ENCODE measurements around the gene NHLRC4.
A peak's percentile ranks its signal among the peaks of the same experiment; 100 is the strongest.
"Not testable (repeated sequence)": the region's sequence is repeated elsewhere in the genome, so short reads cannot be mapped to it uniquely, and the experiment has no call there.

The NHLRC4 gene

DNA sequence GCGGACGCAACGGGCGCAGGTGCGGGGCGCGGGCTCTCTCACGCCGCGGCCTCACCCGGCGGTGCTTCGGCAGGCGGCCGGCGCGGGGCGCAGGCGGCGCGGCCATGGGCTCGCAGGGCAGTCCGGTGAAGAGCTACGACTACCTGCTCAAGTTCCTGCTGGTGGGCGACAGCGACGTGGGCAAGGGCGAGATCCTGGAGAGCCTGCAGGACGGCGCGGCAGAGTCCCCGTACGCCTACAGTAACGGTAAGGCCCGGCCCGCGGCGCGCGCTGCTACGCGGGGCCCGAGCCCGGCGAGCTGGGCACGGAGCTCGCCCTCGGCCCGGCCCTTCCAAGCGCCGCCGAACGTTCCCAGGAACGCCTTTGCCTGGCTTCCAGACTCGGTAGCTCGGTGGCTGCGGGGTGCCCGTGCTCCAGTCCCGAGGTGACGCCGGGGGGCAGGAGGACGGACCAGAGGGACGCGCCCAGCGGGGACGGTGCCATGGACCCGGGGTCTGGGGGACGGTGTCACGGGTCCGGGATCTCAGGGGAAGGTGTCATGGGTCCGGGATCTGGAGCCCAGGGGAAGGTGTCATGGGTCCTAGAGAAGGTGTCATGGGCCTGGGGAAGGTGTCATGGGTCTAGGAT, 23.5 kb downstream of the NHLRC4 start:
- peak; percentile 53 for DNase-seq
- in situ Hi-C loops (cut with HindIII; ENCODE audit: low pct_ligation_motif_present, low pct_unique_long_range_greater_than_20kb, low sequenced_read_pairs) = no loop called here

DNA sequence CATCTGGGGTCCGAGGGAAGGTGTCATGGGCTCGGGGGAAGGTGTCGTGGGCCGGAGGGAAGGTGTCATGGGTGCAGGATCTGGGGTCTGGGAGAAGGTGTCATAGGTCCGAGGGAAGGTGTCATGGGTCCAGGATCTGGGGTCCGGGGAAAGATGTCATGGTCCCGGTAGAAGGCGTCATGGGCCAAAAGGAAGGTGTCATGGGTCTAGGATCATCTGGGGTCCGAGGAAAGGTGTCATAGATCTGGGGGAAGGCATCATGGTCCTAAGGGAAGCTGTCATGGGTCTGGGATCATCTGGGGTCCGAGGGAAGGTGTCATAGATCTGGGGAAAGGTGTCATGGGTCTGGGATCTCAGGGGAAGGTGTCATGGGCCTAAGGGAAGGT, 24.0 kb downstream of the NHLRC4 start:
- no peak for DNase-seq
- in situ Hi-C loops (cut with HindIII; ENCODE audit: low pct_ligation_motif_present, low pct_unique_long_range_greater_than_20kb, low sequenced_read_pairs) = no loop called here

DNA sequence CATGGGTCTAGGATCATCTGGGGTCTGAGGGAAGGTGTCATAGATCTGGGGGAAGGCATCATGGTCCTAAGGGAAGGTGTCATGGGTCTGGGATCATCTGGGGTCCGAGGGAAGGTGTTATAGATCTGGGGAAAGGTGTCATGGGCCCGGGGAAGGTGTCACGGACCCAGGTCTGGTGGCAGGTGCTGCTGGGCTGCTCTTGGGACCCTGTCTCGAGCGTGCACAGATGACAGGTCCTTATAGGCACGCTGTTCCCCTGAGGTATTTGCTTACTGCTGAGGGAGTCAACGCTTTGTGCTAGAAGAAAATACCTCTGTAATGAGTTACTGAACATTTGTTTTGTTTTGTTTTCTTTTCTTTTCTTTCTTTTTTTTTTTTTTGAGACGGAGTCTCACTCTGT, 24.4 kb downstream of the NHLRC4 start:
- in situ Hi-C loops (cut with HindIII; ENCODE audit: low pct_ligation_motif_present, low pct_unique_long_range_greater_than_20kb, low sequenced_read_pairs) = no loop called here
- no peak for DNase-seq

DNA sequence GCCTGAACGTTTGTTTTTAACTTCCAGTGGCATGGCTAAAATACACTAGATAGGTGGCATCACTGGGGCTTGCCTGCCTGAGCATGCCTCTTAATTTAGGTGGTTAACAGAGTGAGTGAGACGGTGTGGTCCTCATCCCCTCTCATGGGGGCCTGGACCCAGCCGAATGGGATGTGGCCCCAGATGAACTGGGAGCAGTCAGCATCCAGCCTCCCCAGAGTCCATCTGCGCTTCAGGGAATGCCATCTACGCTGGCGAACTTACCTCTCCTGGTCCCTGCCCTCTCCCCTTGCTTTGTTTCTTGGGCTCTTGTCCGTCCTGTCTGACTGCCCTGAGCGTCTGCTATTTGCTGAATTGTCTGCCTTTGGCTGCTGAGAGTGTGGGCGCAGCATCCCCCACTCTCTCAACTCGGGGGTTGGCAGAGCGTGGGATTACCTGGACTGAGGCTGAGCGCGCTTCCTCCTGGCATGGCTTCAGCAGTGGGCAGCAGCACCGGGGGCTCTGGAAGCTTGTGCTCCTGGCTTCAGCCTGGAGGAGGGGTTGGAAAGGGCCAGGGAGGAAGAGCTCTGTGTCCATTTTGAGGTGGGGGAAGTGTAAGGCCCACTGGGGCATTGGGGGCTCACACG, 25.2 kb downstream of the NHLRC4 start:
- DNase-seq = no peak
- in situ Hi-C loops (cut with HindIII; ENCODE audit: low pct_ligation_motif_present, low pct_unique_long_range_greater_than_20kb, low sequenced_read_pairs) = no loop called here

DNA sequence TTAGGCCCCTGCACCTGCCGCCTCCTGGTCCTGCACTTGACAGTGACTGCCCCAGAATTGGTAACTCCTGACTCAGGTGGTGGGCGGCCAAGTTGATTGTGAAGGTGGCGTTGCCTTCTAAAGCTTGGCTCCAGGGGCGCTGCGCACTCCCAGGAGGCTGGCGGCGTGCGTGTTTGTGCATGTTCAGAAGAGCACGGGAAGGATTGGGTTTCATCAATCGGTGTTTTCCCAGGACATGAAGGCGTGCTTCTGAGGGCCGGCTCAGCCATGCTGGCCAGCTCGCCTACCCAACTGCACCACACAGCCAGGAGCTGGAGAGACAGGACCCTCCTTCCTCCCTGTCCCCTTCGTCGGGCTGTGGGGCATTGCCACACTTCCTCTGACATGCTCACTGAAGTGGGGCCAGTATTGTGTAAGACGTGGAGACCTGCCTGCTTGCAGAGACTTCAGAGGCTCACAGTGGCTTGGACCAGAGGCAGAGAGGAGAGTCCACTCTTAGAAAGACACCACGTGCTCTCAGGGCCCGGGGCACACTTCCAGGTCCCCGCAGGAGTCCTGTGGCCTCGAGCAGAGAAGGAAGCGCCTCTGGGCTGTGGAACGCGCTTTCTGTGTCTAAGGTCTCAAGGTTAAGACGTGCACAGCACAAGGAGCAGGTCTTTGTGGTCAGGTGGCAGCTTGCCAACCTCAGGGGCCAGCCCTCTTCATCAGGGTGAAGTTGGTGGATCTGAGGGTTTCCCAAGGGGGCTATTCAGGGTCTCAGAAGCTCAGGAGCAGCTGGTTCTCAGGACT, 25.9 kb downstream of the NHLRC4 start:
- in situ Hi-C loops (cut with HindIII; ENCODE audit: low pct_ligation_motif_present, low pct_unique_long_range_greater_than_20kb, low sequenced_read_pairs) = no loop called here
- no peak for DNase-seq

DNA sequence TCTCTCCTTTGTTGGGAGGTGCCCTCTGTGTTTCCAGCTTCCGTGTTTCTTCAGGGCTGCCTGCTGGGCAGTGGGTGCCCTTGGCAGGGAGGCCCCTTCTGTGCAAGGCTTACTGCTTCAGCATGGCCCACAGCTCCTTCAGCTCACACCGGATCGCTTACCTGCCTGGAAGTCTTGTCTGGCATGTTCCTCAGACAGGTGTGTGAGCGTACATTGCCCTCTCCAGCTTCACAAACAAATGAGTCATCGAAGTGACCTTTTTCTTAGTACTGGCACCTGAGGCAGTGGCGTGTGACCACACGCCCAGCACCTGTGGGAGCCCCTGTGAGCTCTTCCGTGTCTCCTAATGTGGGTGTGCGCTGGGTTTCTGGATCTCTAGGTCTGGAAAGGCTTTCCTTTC, 26.6 kb downstream of the NHLRC4 start:
- in situ Hi-C loops (cut with HindIII; ENCODE audit: low pct_ligation_motif_present, low pct_unique_long_range_greater_than_20kb, low sequenced_read_pairs) = no loop called here
- DNase-seq = no peak

DNA sequence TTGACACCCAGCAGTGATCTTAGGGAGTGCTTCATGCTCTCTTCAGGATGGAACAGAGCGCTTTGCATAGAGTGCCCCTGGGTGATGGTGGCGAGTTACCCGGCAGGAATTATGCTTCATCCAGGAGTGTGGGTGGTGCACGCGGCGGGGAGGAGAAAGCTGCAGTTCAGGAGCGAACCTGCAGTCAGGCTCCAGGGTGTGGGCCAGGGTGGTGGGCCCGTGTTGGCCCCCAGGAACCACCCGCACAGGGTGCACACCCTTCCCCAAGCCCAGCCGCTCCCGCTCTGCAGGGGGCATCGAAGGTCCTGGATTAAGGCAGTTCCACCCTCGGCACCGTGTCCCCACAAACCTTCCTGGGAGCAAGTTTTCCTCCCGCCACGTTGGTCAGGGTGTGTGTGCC, 27.0 kb downstream of the NHLRC4 start:
- no peak for DNase-seq
- in situ Hi-C loops (cut with HindIII; ENCODE audit: low pct_ligation_motif_present, low pct_unique_long_range_greater_than_20kb, low sequenced_read_pairs) = no loop called here

DNA sequence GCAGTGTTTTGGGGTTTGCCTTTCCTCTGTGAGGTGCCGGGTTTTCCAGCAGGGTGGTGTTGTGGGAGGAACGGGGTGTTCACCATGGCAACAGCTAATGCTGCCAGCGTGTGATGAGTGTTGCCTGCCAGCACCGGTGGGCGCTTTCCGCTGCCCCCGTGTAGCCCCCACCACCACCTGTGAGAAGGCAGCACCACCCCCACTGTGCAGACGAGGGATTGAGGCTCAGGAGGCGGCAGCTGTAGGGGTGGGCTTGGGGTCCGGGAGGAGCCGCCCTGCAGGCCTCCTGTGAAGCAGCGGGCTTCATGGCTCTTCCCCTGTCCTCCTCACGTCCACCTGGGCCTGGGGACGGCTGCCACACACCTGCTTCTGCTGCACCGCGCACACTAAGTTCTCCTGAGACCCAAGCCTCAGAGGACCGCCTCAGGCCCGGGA, 28.3 kb downstream of the NHLRC4 start:
- in situ Hi-C loops (cut with HindIII; ENCODE audit: low pct_ligation_motif_present, low pct_unique_long_range_greater_than_20kb, low sequenced_read_pairs) = no loop called here
- DNase-seq = no peak

DNA sequence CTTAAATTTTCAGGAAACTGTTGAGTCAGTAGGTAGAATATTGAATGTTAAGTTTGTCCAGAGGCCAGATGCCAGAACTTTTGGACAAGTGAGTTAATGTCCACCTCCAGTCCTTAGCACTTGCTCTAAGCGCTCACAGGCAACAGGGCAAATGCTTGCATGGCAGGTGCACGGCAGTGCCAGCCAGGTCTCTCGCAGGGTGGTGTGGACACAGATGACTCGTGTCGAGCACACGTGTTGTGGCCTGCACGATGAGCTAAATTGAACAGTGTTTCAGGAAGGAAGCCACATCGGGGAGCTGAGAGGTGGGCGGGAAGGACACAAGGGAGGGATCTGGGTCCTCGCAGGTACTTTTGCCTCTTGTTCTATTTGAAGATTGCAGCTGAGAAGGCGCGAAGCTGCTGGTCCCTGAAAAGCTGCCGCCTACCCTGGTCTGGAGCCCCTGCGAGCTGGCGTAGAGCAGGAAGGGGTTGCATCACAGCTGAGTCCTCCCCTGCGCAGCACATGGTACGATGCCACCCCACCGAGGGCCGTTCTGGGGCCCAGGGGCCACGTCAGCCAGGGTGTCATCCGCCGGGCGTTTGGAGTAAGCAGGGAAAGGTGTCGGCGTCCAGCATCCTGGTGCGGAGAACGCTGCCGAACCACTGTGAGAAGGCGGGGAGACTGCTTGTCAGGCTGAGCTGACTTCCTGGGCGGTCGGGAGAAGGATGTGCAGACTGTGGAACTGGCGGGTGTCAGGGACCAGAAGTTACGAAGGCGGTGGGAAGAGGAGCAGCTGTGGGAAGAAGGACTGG, 29.3 kb downstream of the NHLRC4 start:
- DNase-seq = no peak
- in situ Hi-C loops (cut with HindIII; ENCODE audit: low pct_ligation_motif_present, low pct_unique_long_range_greater_than_20kb, low sequenced_read_pairs) = no loop called here

DNA sequence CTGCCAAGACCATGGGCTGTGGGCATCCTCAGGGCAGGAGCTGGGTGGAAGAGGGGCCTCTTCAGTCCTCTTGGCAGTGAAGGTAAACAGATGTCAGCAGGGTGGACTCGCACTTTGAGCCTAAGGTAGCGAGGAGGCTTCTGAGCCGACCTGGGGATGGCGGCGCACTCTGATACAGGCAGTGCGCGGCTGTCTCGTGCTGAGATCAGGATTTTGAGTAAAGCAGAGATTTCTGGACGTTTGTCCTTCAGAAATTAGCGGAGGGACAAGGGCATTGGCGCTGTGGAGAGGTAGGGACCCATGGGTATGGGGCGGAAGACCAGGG, 29.9 kb downstream of the NHLRC4 start:
- no peak for DNase-seq
- in situ Hi-C loops (cut with HindIII; ENCODE audit: low pct_ligation_motif_present, low pct_unique_long_range_greater_than_20kb, low sequenced_read_pairs) = no loop called here

DNA sequence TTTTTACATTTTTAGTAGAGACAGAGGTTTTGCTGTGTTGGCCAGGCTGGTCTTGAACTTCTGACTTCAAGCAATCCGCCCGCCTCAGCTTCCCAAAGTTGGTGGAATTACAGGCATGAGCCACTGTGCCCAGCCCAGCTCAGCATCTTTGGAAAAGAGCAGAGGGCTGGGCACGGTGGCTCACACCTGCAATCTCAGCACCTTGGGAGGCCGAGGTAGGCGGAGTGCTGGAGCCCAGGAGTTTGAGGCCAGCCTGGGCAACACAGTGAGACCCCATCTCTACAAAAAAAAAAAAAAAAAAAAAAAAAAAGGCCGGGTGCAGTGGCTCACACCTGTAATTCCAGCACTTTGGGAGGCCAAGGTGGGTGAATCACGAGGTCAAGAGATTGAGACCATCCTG, 30.9 kb downstream of the NHLRC4 start:
- DNase-seq; in situ Hi-C loops (cut with HindIII; ENCODE audit: low pct_ligation_motif_present, low pct_unique_long_range_greater_than_20kb, low sequenced_read_pairs): not testable (repeated sequence)

DNA sequence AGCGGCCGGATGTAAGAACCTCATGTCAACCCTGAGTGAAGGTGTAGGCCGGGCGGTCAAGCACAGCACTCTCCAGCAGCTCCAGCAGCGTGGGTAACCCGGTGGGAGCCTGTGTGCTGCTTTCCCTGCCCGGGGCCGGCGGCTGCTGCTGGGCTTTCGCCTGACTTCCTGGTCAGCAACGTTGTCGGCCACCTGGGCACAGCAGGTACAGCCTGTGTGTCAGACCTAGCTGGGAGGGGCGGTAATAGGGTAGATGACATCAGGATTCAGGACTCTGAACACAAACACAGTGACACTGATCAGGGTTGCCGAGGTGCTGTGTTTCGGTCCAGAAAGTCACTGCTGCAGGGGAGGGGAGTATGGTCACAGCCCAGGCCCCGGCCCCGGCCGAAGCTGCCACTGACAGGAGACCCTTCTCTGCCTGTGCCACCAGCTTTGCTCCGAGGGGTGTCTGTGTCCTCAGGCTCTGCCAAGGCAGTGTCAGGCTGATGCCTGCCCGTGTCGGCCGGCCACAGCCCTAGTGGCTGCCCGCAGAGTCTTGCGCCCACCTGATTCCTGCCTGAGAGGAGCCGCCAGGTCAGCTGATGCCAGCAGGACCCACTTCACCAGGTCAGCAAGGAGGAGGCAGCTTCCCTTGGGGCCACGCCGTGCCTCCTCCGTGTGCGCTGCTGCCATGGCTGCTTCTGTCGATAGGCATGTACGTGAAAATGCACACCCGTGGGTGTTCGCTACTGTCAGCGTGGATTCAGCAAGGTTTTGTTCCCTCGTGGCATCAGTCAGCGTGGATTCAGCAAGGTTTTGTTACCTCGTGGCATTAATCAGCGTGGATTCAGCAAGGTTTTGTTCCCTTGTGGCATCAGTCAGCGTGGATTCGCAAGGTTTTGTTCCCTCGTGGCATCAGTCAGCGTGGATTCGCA, 32.3 kb downstream of the NHLRC4 start:
- in situ Hi-C loops (cut with HindIII; ENCODE audit: low pct_ligation_motif_present, low pct_unique_long_range_greater_than_20kb, low sequenced_read_pairs) = no loop called here
- no peak for DNase-seq

DNA sequence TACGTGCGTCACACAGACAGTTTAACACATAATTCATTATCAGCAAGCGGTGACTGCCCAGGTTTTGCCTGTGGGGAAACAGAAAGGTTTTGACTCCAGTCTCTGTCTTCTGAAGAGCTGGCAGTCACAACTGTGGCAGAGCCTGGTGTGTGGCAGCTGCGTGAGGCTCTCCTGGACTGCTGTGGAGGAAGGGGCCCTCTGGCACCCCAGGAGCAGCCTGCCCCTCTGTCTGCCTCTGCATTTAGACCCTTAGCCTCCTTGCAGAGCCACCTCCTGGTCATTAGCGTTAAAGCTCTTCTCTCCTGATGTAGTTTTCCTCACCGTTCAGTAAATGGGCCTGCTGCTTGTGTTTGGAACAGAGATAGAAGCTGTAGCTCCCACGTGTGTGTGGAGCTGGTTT, 34.0 kb downstream of the NHLRC4 start:
- DNase-seq = no peak
- in situ Hi-C loops (cut with HindIII; ENCODE audit: low pct_ligation_motif_present, low pct_unique_long_range_greater_than_20kb, low sequenced_read_pairs) = no loop called here

DNA sequence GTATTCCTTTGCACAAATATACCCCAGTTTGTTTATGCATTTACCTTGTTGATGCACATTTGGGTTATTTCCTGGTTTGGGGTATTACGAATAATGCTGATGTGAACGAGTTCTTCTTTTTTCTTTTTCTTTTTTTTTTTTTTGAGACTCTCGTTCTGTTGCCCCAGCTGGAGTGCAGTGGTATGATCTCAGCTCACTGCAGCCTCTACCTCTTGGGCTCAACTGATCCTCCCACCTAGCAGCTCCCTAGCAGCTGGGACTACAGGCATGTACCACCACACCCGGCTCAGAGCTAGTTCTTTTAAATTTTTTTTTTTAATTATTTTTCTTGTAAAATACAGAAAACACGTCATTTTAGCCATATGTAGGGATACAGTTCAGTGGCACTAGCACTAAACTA, 37.1 kb downstream of the NHLRC4 start:
- DNase-seq = no peak
- in situ Hi-C loops (cut with HindIII; ENCODE audit: low pct_ligation_motif_present, low pct_unique_long_range_greater_than_20kb, low sequenced_read_pairs) = no loop called here

DNA sequence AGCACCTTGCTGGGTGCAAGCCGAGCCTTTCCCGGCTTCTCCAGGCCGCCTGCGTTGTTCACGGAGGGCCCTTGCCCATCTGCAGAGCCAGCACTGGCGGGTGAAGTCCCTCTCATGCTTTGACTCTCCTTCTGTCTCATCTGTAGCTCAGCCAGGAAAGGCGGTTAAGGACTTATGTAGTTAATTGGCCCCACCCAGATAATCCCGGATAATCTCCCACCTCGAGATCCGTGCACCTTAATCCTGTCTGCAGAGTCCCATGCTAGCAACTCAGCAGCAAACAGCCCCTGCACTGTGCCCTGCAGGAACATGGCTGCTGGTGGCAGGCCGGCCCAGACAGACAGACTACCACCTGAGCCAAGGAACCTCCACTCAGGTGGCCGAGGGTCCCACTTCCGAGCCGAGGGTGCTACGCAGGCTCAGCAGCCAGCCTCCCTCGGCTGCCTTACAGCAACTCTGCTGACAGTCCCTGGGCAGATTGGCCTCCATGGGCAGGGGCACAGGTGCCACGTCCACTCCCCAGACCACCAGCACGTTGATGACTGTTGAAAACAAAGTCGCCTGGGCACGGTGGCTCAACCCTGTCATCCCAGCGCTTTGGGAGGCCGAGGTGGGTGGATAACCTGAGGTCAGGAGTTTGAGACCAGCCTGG, 40.0 kb downstream of the NHLRC4 start:
- in situ Hi-C loops (cut with HindIII; ENCODE audit: low pct_ligation_motif_present, low pct_unique_long_range_greater_than_20kb, low sequenced_read_pairs) = no loop called here

DNA sequence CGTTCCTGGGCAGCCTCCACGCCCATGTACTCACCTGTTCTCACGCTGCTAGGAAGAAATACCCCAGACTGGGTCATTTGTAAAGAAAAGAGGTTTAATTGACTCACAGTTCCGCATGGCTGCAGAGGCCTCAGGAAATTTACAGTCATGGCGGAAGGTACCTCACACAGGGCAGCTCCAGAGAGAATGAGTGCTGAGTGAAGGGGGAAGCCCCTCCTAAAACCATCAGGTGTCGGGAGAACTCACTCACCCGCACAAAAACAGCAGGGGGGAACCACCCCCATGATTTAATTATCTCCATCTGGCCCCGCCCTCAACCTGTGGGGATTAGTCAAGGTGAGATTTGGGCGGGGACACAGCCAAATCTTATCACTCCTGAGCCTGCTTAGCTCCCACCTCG, 41.2 kb downstream of the NHLRC4 start:
- in situ Hi-C loops (cut with HindIII; ENCODE audit: low pct_ligation_motif_present, low pct_unique_long_range_greater_than_20kb, low sequenced_read_pairs) = no loop called here
- no peak for DNase-seq

More for the DNA sequence above, 40.0 kb downstream of the NHLRC4 start:
- DNase-seq = no peak

DNA sequence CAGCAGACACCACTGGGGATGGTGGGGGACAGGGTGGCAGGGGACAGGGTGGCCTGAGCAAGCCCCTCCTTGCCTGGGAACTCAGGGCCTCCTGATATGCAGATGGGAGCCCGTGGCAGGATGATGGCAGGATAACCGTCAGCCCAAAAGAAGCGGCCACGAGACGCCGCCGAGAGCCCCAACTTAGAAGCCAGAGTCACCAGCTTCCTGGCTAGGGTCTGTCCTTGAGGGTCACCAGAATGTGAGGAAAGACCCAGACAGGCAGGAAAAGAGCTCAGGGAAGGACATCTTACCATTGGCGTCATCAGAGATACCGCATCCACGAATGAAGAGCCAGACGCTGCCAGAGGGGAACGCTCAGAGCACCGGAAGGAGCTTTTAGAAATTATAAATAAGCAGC, 42.5 kb downstream of the NHLRC4 start:
- in situ Hi-C loops (cut with HindIII; ENCODE audit: low pct_ligation_motif_present, low pct_unique_long_range_greater_than_20kb, low sequenced_read_pairs) = no loop called here
- no peak for DNase-seq

DNA sequence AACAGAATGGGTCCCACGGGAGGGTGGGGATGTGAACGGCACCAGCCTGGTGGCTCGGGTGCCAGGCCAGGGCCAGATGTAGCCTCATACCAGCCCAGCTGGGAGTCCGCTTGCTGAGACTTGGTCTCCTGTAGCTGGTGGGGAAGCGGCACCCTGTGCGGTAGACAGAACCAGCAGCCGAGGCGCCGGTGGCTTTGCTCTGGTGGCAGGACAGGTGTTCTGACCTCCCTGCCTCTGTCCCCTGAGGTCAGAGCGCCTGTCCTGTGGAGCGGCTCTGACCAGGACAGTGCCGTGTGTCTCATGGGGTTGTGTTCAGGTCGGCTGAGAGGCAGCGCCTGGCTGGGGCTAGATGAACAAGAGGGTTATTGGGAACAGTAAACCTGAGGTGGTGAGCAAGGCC, 43.2 kb downstream of the NHLRC4 start:
- no peak for DNase-seq
- in situ Hi-C loops (cut with HindIII; ENCODE audit: low pct_ligation_motif_present, low pct_unique_long_range_greater_than_20kb, low sequenced_read_pairs) = no loop called here
